NCI-H345 (cell line): Measurements from ENCODE around the gene KCNK1.

Experiments used
- DNase-seq: peaks from one replicate; lab custom pipeline; 2025; lab: John Stamatoyannopoulos, UW

KCNK1 gene

DNA sequence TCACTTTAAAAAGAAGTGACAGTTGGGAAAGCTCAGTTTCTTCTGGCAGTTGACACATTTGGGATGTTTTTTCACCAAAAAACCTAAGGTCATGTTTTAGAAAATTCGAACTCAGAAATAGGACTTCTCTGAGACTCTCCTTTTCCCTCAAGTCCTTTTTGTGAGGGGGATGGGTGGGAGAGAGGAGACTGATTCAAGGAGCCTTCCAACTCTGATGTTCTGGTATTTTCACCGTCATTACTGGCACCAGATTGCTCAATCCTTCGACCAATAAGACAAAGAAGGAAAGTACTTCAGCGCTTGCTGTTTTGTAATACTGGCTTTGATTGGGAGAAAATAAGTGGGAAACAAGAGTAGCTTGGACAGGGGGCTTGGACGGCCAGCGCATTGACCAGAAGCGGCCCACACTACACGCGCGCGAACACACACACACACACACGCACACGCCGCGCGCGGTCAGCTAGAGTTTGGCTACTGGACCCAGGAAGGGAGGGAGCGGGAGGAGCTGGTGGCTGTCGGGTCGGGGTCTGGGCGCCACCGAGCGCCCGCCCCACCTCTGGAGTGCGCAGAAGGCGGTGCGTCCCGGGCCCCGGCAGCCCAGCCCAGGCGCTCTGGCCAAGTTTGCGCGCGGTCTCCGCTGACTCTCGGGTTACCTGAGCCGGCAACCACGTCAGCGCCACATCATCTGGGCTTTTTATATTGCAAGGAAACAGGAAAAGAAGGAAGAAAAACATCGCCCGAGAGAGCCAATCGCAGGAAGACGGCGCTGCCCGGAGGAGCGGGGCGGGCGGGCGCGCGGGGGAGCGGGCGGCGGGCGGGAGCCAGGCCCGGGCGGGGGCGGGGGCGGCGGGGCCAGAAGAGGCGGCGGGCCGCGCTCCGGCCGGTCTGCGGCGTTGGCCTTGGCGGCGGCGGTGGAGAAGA lies at the start of gene KCNK1:
Gene KCNK1, plus strand, starts transcription at position 855 of the 921 bp plus-strand sequence. Its CDS starts 66 bp downstream, at position 921.
- no peak for DNase-seq

DNA sequence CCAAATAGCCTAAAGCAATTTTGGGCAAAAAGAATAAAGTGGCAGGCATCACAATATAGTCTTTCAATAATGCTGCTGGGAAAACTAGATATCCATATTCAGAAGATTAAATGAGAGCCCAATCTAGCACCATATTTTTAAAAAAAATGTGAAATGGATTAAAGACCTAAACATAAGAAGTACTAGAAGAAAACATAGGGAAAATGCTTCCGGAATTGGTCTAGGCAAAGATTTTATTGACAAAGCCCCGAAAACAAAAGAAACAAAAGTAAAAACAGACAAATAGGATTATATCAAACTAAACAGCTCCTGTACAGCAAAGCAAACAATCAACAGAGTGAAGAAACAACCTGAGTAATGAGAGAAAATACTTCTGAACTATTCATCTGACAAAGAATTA lies 48.6 kb upstream of the KCNK1 start:
- DNase-seq, result no peak

DNA sequence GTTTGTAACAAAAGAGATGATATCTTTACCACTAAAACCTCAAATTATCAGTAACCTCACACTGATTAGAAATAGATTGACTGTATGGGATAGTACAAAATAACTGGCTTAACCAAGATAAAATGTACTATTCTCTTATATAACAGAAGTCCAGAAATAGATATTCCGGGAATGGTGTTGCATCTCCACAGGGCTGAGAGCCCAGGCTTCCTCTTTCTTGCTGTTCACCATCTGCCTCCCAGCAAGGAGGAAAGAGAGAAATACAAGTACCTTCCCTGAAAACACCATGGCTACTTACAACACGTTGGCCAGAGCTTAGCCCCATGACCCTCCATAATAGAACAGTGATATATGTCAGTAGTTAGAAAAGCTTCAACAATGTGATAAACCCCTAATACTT lies 47.0 kb upstream of the KCNK1 start:
- DNase-seq, result no peak

DNA sequence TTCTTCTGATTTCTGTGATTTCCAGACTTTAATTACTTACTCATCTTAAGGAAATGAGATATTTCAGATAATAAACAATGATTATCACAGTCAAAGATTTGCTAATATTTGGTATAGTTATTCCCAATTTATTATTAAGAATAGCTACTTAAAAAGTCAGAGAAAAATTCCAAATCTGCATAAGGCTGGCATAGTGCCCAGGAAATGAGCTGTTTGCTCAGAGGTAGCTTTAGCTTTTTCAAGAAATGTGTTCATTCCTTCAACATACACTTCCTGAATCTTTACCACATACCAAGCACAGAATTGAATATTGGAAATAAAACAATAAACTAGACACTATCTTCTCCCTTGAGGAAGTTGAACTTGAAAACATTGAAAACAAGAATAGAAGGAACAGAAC lies 44.3 kb upstream of the KCNK1 start:
- DNase-seq, result no peak

DNA sequence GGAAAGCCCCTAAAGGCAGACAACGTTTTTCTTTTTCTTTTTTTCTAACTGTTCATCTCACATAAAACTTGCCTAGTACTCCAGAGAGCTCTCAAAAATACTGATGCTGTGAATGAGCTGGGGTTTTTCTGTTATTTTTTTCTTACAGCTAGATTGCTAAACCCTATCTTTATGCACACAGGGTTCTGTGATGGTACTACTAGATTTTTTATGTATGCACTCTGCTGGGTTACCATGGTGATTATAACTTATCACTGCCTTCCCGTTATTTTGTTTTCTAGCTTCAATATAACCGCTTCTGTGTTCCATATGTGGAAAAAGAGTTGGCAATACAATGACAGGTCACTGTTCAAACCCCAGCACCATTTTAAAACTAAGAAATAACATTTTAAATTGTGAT lies 43.7 kb upstream of the KCNK1 start:
- DNase-seq, result no peak

DNA sequence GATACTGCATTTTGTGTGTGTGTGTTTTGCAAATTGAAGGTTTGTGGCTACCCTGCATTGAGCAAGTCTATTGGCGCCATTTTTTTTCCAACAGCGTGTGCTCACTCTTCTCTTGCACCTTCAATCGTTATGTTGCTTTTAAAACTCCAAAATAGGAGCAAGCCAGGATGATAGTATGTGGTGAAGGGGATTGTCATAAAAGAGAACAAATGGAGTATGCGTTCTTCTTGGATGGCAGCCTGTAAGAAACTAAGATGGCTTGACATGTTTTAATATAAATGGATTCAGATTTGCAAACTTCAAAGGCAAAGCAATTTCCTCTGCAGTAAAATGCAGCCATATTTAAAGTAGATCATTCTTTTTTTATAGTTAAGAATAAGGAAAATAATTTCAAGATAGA lies 43.2 kb upstream of the KCNK1 start:
- DNase-seq, result no peak

DNA sequence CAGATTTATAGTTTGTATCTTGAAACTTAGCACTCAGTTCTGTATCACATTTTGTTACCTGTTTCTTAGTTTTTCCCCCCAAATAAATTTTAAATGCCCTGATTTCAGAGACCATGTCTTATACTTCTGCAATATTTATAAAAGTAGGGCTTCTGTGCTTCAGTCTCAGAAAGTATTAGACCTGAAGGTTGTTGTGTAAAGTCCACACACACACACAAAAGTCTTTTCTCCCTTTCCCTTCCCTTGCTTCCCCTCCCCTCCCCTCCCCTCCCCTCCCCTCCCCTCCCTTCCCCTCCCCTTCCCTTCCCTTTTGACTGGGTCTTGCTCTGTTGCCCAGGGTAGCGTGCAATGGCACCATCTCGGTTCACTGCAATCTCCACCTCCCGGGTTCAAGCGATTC lies 41.0 kb upstream of the KCNK1 start:
- no peak for DNase-seq

DNA sequence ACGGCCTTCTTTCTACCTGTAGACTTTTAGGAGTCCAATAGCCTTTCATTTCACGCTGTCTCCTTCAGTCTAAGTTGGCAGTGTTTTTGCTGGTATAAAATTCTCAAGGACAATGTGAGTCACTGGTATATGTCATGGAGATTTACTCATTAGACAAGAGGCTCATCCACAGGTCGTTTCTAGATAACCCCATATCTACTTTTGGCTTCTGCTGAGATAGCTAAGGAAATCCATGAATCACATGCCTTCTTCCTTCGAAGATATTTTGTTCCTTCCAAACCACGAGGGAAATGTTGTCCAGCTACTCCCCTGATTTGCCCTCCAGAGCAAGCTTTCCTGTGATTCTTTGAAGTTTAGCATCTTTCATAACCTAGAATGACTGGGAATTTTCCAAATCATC lies 38.5 kb upstream of the KCNK1 start:
- DNase-seq, result no peak

DNA sequence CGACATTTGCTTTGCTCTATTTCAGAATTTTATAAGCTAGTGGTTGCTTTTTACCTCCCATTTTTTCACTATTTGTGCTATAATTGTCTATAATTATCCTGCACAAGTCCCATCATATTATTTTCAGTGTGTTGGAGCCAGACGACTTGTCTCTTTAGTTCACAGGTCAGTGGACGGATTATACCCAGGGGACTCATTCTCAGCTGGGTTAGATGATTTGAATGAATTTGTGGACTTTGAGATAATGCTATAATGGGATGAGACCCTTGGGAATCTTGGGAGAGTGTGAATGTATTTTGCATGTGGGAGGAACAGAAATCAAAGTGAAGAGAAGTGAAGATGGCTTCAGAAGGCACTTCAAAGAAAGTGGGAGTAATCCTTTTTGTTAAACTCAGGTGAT lies 31.5 kb upstream of the KCNK1 start:
- no peak for DNase-seq

DNA sequence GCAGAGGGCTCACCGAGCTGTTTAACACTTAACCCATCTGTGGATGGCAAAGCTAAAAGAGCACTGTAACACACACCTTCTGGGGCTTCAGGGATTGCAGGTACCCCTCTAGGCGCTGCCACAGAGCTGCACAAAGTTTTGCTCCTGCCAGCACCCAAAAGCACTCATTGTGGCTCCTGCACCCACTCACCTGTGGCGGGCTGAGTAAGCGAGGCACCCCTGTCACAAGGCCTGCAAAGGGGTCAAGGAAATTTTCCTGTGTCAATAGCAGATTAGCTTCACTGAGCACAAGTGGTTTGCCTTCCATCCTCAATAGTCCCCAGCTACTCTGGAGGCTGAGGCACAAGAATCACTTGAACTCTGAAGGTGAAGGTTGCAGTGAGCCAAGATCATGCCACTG lies 29.5 kb upstream of the KCNK1 start:
- no peak for DNase-seq

DNA sequence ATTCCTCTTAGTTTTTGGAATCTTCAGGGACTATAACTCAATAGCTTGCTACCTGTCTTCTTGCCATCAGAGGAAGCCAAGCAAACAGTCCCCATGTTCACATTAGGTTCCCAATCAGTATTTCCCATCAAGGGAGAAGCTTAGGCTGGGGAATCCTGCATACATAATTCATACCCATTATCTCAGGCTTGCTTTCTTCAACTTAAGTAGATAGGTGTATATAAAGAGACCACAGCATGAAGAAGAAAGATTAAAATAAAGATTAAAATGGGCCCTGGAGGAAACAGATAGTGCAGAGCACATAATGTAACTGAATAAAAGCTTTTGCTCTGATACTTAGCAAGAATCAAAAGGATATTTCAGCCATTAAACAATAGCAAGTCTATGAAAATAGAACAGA lies 29.0 kb upstream of the KCNK1 start:
- no peak for DNase-seq

DNA sequence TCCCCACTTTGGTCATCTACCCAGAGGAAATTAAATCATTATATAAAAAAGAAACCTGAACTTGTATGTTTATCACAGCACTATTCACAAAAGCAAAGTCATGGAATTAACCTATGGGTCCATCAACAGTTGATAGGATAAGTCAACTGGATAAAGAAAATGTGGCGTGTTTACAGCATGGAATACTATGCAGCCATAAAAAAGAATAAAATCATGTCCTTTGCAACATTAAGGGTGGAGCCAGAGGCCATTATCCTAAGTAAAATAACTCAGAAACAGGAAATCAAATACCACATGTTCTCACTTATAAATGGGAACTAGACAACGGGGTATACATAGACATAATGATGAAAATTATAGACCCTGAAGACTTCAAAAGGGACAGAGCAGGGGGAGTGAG lies 27.6 kb upstream of the KCNK1 start:
- DNase-seq, result no peak

DNA sequence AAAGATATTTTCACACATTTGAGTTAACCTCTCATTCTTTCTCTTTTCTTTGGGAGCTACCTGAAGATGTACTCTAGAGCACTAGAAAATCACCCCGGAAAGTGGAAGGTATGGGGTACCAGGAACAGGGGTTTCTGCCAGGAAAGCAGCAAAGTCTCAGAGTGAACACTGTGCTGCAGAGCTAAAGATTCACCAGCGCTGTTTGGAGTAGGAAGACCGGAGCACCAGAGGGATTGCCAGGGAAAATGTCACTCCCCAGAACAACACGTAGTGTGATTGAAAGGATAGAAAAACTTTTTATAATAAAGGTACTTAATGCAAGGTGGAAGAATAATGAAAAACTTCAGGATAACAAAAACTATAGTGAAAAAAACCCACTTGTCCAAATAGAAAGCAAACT lies 26.7 kb upstream of the KCNK1 start:
- no peak for DNase-seq

DNA sequence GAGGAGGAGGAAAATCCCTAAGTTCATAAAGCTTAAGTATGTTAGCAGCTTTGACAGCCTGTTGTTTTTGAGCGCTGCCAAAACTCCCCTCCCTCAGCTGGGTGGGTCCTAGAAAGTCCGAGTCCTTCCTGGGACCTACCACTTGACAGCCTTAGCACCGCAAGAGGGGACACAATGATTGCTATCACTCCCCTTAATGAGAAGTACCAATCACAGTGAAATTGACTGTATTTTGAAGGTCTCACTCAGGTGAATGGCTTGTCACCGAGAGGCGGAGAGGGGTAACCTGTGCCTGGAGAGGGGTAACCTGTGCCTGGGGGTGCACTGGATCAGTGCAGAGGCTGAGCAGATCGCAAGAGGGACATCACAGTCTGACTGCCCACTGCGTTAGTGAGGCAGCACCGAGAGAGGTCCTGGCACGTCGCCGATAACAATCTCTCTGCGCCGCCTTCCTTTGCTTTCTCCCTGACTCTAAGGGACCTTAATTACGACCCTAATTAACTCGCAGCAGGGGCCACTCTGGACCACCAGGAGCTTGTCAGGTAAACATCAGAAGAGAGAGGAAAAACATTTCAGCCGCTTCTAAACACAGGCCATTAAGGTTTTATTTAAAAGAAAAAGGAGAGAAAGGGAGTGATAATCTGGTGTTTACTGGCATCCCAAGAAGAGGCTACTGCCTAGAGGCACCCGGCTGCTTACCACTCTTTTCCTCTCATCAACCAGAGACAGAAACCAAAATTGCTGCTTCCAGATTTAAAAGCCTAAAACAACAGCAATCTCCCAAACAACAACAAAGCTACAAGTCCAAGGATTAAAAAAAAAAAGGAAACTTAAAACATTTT lies 25.7 kb upstream of the KCNK1 start:
- no peak for DNase-seq

DNA sequence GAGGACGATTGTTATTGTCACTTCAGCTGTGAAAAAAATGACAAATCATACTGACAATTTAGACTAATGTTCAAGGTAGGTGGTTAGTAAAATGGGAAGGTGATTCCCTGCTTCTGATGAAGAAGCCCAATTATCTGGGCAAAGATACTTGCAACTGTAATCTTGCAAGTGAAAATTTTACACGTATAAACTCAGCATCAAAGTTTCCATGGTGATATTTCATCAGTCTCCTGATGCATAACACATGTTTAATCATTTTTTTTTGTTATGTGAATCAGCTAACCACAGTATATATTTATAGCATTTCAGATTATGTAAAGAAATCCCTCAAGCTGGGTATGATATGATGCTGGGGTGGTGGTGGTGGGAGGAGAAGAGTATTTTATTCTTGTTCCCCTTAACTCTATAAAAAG lies 16.4 kb upstream of the KCNK1 start:
- DNase-seq, result no peak

DNA sequence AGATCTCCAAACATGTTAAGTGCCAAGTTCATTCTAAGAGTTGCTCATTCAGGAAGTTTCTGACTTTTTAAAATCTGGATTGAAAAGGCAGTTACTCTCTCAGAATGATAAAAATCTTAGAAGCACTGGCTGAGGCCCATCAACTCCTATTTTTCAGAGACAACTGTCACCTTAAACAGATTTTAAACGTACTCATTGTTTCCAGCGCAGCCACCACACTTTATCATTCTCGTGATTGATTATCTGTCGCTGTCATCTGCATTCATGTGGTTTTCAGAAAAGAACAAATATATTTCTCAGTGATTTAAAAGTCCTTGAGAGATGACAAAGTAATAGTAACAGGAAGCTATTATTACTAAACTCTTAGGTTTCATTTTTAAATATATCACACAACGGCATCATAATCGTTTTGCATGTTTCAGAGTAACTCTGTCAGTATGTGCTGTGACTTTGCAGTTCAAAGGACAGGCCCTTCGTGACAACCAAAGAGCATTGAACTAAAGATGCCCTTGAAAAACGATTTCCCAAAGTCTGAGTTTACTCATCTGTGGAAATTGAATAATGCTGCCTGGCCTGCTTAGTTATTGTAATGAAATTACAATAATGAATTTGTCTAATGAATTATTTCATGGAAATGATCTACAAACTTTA lies 14.9 kb upstream of the KCNK1 start:
- DNase-seq, result no peak

DNA sequence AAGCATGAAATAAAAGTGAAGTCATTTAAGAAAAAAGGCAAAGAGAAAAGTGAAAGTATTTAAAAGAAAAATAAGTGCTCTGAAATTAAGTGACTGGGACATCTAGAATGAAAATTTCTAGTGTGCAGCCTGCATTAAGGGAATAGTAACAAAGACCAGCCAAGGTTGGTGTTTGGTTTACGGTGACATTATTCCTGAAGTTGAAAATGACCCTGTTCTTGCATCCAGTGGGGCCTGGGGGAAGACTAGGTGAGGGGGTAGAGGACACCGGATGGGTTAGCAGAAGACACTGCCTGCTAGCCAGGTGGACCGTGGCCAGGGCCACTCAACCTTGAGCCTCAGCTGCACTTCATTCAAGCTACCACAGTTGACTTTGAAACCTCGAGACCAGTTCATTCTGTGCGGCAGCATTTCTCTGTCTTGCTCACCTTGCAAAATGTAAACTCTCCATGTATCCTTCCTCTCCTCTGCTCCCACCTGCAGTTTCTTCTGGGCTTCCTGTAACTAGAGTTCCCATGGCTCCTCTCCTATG lies 14.3 kb upstream of the KCNK1 start:
- no peak for DNase-seq

DNA sequence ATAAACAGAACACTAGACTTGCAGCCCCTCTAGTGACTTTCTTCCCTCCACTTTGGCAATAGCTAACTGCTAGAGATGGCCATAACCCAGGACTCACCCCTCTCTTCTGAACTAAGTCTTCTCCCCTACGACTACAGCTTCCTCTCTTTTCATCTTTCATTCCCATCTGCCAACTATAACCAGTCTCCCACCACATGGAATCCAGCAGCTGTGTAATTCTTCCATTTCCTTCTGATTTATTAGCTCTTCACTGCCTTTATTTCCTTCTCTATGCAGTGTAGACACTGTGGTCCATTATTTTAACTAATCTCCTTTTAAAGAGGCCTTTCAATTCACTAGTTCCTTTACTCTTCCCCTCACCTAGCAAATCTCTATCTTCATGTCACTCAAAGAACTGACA lies 13.4 kb upstream of the KCNK1 start:
- DNase-seq, result no peak

DNA sequence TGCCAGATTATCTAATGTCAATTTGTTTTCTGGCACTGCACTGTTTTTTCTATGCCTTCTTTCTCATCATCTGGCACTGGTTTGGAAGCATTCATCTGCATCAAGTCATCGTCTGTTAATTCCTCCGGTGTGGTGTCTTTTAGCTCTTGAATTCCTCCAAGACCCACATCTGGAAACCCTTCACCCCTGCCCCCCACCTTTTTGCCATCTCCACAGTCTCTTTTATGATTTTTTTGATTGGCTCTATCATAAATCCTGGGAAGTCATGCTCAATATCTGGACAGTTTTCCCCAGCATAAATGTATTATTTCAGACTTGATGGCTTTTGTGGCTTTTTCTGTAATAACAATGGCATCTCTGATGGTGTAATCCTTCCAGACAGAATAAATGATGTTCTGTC lies 10.4 kb upstream of the KCNK1 start:
- DNase-seq, result no peak

DNA sequence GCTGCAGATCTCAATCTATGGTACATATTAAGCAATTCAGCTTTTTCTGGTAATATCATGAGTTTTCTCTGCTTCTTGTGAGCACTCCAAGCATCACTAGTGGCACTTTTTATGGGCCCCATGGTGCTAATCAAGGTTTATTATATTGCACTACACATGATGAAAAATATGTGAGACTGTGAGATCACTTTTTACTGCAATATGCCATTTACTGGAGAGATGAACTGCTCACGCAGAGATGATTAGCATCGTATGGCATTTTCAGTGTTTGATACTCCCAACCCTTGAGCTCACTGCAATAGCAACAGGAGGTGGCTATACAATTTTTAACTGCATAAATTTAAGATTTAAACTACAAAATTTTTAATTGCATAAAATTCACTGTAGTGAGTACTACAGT lies 8.7 kb upstream of the KCNK1 start:
- DNase-seq, result no peak

DNA sequence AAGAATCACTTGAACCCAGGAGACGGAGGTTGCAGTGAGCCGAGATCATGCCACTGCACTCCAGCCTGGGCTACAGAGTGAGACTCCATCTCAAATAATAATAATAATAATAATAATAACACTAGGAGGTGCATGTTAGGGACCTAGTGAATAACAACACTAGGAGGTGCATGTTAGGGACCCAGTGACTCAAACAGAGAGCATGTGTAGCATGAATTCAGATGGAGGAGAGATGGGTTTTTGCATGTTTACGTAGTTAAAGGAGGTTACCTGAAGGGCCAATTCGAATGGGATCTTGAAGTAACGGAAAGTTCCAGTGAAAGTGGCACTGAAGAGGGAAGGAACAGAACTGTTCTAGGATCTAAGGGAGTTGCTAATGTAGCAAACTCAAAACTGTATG lies 7.1 kb upstream of the KCNK1 start:
- DNase-seq, result no peak
